HepG2 (cell line): ENCODE data around the gene SMOC1. TPM values are rescaled to one million over a fixed set of nuclear protein-coding genes. Genes with fewer than 3 reads are reported as not detected.
A peak's percentile ranks its signal among the peaks of the same experiment; 100 is the strongest.

Experiments
- ATRX ChIP-seq: sonication (generic); formaldehyde crosslinking; IDR thresholded peaks from 2 replicates; pipeline ENCODE4 v1.4.0; 2020; ENCODE audit warnings: missing genetic modification reagents, borderline replicate concordance
- BCL6 ChIP-seq: IDR thresholded peaks from 2 replicates; pipeline ENCODE4 v1.6.1; 2016; ENCODE audit warnings: missing genetic modification reagents, missing compliant biosample characterization
- CHD2 ChIP-seq: IDR thresholded peaks from 2 replicates; pipeline ENCODE4 v1.6.1; 2011; ENCODE audit warnings: low read depth, low read length, improper control_type of control experiment
- EP300 ChIP-seq, 3 experiments: sonication (generic) in 1 of 3; formaldehyde crosslinking in 1 of 3; IDR thresholded peaks; 2 replicates each; pipeline versions ENCODE4 v1.5.1 to v1.6.1; 2011 to 2020; ENCODE audit warnings: low read depth in 2 of 3, low read length in 2 of 3, borderline replicate concordance in 1 of 3, improper control_type of control experiment in 1 of 3, mild to moderate bottlenecking in 1 of 3, missing genetic modification reagents in 1 of 3, moderate library complexity in 1 of 3
- FOSL1 ChIP-seq: sonication (generic); formaldehyde crosslinking; IDR thresholded peaks from 2 replicates; pipeline ENCODE4 v1.9.0; 2021; ENCODE audit warnings: missing genetic modification reagents, borderline replicate concordance
- HNRNPH1 ChIP-seq: fragments of 200-400 bp; formaldehyde crosslinking; optimal IDR thresholded peaks from 2 replicates; pipeline ENCODE3; 2017; ENCODE audit warnings: mild to moderate bottlenecking, low read depth, low read length
- KAT8 ChIP-seq: IDR thresholded peaks from 2 replicates; pipeline ENCODE4 v1.6.1; 2016; ENCODE audit warnings: missing genetic modification reagents, missing compliant biosample characterization
- KLF13 ChIP-seq: sonication (generic); formaldehyde crosslinking; IDR thresholded peaks from 2 replicates; pipeline ENCODE4 v1.4.0; 2020; ENCODE audit warnings: mild to moderate bottlenecking, missing genetic modification reagents
- KLF15 ChIP-seq: sonication (generic); formaldehyde crosslinking; IDR thresholded peaks from 2 replicates; pipeline ENCODE4 v1.8.1; 2023; ENCODE audit warnings: borderline replicate concordance, mild to moderate bottlenecking, inconsistent platforms, missing genetic modification reagents, mixed read lengths
- PPARG ChIP-seq: conservative IDR thresholded peaks from 2 replicates; pipeline ENCODE4 v1.6.1; 2016; ENCODE audit warnings: missing biosample characterization, missing genetic modification reagents
- REL ChIP-seq: sonication (generic); formaldehyde crosslinking; conservative IDR thresholded peaks from 2 replicates; pipeline ENCODE4 v1.8.0; 2022; ENCODE audit warnings: mild to moderate bottlenecking, missing genetic modification reagents, moderate library complexity
- RXRA ChIP-seq: sonication (generic); formaldehyde crosslinking; IDR thresholded peaks from 2 replicates; pipeline ENCODE4 v1.5.1; 2020; ENCODE audit warnings: missing genetic modification reagents
- TEAD3 ChIP-seq: optimal IDR thresholded peaks from 2 replicates; pipeline ENCODE3; 2016; ENCODE audit warnings: borderline replicate concordance
- ZNF253 ChIP-seq: sonication (generic); formaldehyde crosslinking; IDR thresholded peaks from 2 replicates; pipeline ENCODE4 v1.8.0; 2022; ENCODE audit warnings: mild to moderate bottlenecking, missing genetic modification reagents, borderline replicate concordance
- ZNF468 ChIP-seq: sonication (generic); formaldehyde crosslinking; IDR thresholded peaks from 2 replicates; pipeline ENCODE4 v1.8.0; 2022; ENCODE audit warnings: mild to moderate bottlenecking, moderate library complexity, missing genetic modification reagents
- ZNF549 ChIP-seq: sonication (generic); formaldehyde crosslinking; IDR thresholded peaks from 2 replicates; pipeline ENCODE4 v1.5.0; 2020; ENCODE audit warnings: missing genetic modification reagents
- ZNF770 ChIP-seq: sonication (generic); formaldehyde crosslinking; IDR thresholded peaks from 2 replicates; pipeline ENCODE4 v1.5.0; 2020; ENCODE audit warnings: mild to moderate bottlenecking, missing genetic modification reagents
- ZUFSP ChIP-seq: sonication (generic); formaldehyde crosslinking; IDR thresholded peaks from 2 replicates; pipeline ENCODE4 v1.9.0; 2021; ENCODE audit warnings: missing genetic modification reagents, mild to moderate bottlenecking, borderline replicate concordance
- polyA plus RNA-seq, 8 experiments: library from polyadenylated mRNA; depleted of rRNA in 3 of 8; stranded (reverse) in 7 of 8; unstranded in 1 of 8; fragments of >200 nt; fragmentation: Illumina TruSeq in 4 of 8; extraction: Trizol in 4 of 8; gene quantifications; 2 replicates each; pipeline versions ENCODE4 v1.2.1 to v1.2.3, GENCODE V29; 2011 to 2016; ENCODE audit warnings: low read depth in 4 of 8, missing spikeins in 1 of 8, mixed read lengths in 1 of 8; ENCODE audit not compliant: insufficient read depth in 1 of 8
- total RNA-seq, 5 experiments: library from RNA; depleted of rRNA; stranded (reverse); fragments of >200 nt; fragmentation: Illumina TruSeq; extraction: Trizol; gene quantifications; 2 replicates each; pipeline ENCODE4 v1.2.3, GENCODE V29; 2016; ENCODE audit warnings: low read depth in 1 of 5
- TF ChIP-seq, protein P1 (sequence below): sonication (generic); formaldehyde crosslinking; conservative IDR thresholded peaks from 2 replicates; pipeline ENCODE4 v1.8.0; 2022; ENCODE audit warnings: mild to moderate bottlenecking, moderate library complexity, missing genetic modification reagents
- TF ChIP-seq, protein P2 (sequence below): sonication (generic); formaldehyde crosslinking; IDR thresholded peaks from 2 replicates; pipeline ENCODE4 v1.4.0; 2020; ENCODE audit warnings: missing genetic modification reagents
- TF ChIP-seq, protein P3 (sequence below): sonication (generic); formaldehyde crosslinking; IDR thresholded peaks from 2 replicates; pipeline ENCODE4 v1.4.0; 2020; ENCODE audit warnings: missing genetic modification reagents

SMOC1 gene
- total and polyA plus RNA-seq, 2 of the 13 experiments (the other 11 are each of a cell fraction or from before 2014, with no cell fraction given), result 17.8 to 35.6 TPM

DNA sequence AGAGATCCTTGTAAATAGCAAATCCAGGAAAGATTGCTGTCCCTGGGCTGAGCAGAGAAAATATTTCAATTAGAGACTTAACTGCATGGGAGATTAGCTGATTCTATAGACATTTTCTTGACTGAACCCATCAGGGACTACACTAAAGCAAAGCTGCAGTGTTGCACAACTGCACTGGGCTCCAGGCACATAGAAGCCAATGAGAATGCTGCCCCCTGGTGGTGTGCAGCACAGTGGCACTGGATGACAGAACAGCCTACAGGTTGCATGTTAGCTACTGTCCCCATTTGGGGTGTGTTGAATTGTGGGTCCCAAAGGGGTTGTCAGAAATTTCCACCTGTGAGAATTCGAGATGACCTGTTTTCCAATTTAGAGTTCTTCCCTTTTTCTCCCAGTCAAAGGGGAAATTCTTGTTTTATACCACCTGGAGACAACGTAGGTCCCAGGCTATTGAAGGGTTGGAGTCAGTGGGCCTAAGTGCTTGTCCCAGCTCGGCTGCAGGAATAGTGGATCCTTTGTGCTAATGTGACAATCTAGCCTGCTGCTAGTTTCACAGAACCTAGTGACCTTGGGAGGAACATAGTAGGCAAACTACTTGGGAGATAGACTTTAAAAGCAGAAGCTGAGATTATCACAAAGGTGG is 194.8 kb downstream of the SMOC1 start (continued):
- TF ChIP-seq EP300 (IDR thresholded peaks at IDR 0.05; ENCODE audit: low read depth in 2 of 2, low read length in 2 of 2) (no peak), EP300 (CRISPR knock-in tag; IDR thresholded peaks at IDR 0.05; ENCODE audit: borderline replicate concordance) (no peak), ZNF468 (no peak), BCL6 (CRISPR knock-in tag) (peak; percentile 49; the same call in 1 of the 2 replicates), ZNF770 (CRISPR knock-in tag) (no peak), KLF13 (no peak), ATRX (CRISPR knock-in tag) (no peak), TEAD3 (CRISPR knock-in tag) (peak; percentile 84), ZNF549 (CRISPR knock-in tag) (no peak), ZUFSP (CRISPR knock-in tag) (no peak), ZNF253 (no peak), HNRNPH1 (no peak), FOSL1 (CRISPR knock-in tag) (no peak), RXRA (CRISPR knock-in tag) (no peak; the same call in 1 of the 2 replicates), REL (no peak), CHD2 (no peak), KLF15 (no peak), KAT8 (CRISPR knock-in tag) (peak; percentile 50; the same call in 1 of the 2 replicates), PPARG (peak; percentile 76)
- TF ChIP-seq, protein P1, sequence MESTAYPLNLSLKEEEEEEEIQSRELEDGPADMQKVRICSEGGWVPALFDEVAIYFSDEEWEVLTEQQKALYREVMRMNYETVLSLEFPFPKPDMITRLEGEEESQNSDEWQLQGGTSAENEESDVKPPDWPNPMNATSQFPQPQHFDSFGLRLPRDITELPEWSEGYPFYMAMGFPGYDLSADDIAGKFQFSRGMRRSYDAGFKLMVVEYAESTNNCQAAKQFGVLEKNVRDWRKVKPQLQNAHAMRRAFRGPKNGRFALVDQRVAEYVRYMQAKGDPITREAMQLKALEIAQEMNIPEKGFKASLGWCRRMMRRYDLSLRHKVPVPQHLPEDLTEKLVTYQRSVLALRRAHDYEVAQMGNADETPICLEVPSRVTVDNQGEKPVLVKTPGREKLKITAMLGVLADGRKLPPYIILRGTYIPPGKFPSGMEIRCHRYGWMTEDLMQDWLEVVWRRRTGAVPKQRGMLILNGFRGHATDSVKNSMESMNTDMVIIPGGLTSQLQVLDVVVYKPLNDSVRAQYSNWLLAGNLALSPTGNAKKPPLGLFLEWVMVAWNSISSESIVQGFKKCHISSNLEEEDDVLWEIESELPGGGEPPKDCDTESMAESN (CRISPR knock-in tag), result no peak
- TF ChIP-seq, protein P2, sequence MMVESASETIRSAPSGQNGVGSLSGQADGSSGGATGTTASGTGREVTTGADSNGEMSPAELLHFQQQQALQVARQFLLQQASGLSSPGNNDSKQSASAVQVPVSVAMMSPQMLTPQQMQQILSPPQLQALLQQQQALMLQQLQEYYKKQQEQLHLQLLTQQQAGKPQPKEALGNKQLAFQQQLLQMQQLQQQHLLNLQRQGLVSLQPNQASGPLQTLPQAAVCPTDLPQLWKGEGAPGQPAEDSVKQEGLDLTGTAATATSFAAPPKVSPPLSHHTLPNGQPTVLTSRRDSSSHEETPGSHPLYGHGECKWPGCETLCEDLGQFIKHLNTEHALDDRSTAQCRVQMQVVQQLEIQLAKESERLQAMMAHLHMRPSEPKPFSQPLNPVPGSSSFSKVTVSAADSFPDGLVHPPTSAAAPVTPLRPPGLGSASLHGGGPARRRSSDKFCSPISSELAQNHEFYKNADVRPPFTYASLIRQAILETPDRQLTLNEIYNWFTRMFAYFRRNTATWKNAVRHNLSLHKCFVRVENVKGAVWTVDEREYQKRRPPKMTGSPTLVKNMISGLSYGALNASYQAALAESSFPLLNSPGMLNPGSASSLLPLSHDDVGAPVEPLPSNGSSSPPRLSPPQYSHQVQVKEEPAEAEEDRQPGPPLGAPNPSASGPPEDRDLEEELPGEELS (CRISPR knock-in tag), result no peak
- TF ChIP-seq, protein P3, sequence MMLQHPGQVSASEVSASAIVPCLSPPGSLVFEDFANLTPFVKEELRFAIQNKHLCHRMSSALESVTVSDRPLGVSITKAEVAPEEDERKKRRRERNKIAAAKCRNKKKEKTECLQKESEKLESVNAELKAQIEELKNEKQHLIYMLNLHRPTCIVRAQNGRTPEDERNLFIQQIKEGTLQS (CRISPR knock-in tag), result no peak
